ENCODE measurements around the gene LSS. TPM values are rescaled to one million over a fixed set of nuclear protein-coding genes. Genes with fewer than 3 reads are reported as not detected.

The LSS gene
- total RNA-seq, 2 experiments from 2014 or later, result 30.4 TPM

GRCh38 chr21:46220847-46221246 is 7.7 kb downstream of the LSS start:
- H3K4me1 Mint-ChIP-seq (ENCODE audit: low read depth), result peaks cover 8% of the 10 kb centered on the region
- Histone ChIP-seq H3K27me3 (ENCODE audit: control insufficient read depth in 1 of 2, insufficient read depth in 2 of 2, low read length in 2 of 2) (no peaks in the 10 kb centered on the region), H3K9me3 (ENCODE audit: control insufficient read depth in 1 of 2, insufficient read depth in 1 of 2, low read length in 2 of 2) (no peaks in the 10 kb centered on the region), H3K36me3 (ENCODE audit: insufficient read depth, low read length) (peaks cover 27% of the 10 kb centered on the region), H3K4me1 (ENCODE audit: insufficient read depth, low read length) (peaks cover under 1% of the 10 kb centered on the region), H3K27ac (ENCODE audit: low read depth in 1 of 2, low read length in 2 of 2) (no peak overlapping the region), H3K4me3 (ENCODE audit: low read length) (no peak overlapping the region)
- no peak overlapping the region for H3K4me3 Mint-ChIP-seq
- H3K27ac Mint-ChIP-seq, result no peak overlapping the region
- H3K36me3 Mint-ChIP-seq (ENCODE audit: low read depth), result peaks cover 48% of the 10 kb centered on the region
- POLR2A ChIA-PET, result no interaction called here
- no peak for TF ChIP-seq CTCF (IDR thresholded peaks at IDR 0.05)
- intact Hi-C loops (cut with DNase I, micrococcal nuclease), result loop anchor here in 1 of 2 experiments (10.0 kb wide), 1 partner anchor 64 kb away; the partner anchor contains the start of genes MCM3AP and YBEY
- DNase-seq (no peak), ATAC-seq (ENCODE audit: poor library complexity) (no peak)
- H3K9me3 Mint-ChIP-seq, result no peaks in the 10 kb centered on the region
- H3K27me3 Mint-ChIP-seq, result no peaks in the 10 kb centered on the region
- CTCF ChIA-PET, result no interaction called here

- Mint-ChIP-seq H3K36me3 (ENCODE audit: low read depth) (peaks cover 44% of the 10 kb centered on the region), H3K27ac (no peak overlapping the region), H3K9me3 (no peaks in the 10 kb centered on the region), H3K4me3 (no peak overlapping the region), H3K4me1 (ENCODE audit: low read depth) (peaks cover 3% of the 10 kb centered on the region), H3K27me3 (no peaks in the 10 kb centered on the region)
- intact Hi-C loops (cut with DNase I, micrococcal nuclease), result loop anchor here in 1 of 2 experiments (10.0 kb wide), 1 partner anchor 64 kb away; the partner anchor contains the start of genes MCM3AP and YBEY
- ChIA-PET CTCF (no interaction called here), POLR2A (no interaction called here)
- TF ChIP-seq CTCF (IDR thresholded peaks at IDR 0.05), result no peak
- H3K36me3 ChIP-seq (ENCODE audit: insufficient read depth, low read length), result peaks cover 27% of the 10 kb centered on the region
- no peaks in the 10 kb centered on the region for H3K9me3 ChIP-seq (ENCODE audit: control insufficient read depth in 1 of 2, insufficient read depth in 1 of 2, low read length in 2 of 2)
- DNase-seq (no peak), ATAC-seq (ENCODE audit: poor library complexity) (no peak)
- H3K27ac ChIP-seq (ENCODE audit: low read depth in 1 of 2, low read length in 2 of 2), result no peak overlapping the region
- no peaks in the 10 kb centered on the region for H3K27me3 ChIP-seq (ENCODE audit: control insufficient read depth in 1 of 2, insufficient read depth in 2 of 2, low read length in 2 of 2)
- no peak overlapping the region for H3K4me3 ChIP-seq (ENCODE audit: low read length)
- no peaks in the 10 kb centered on the region for H3K4me1 ChIP-seq (ENCODE audit: insufficient read depth, low read length)
Observed at GRCh38 chr21:46220275-46220810, 8.2 kb downstream of the LSS start.

- intact Hi-C loops (cut with DNase I, micrococcal nuclease), result loop anchor here in 1 of 2 experiments (10.0 kb wide), 1 partner anchor 65 kb away; the partner anchor contains the start of genes MCM3AP and YBEY
- no peak for TF ChIP-seq CTCF (IDR thresholded peaks at IDR 0.05)
- ChIA-PET CTCF (no interaction called here), POLR2A (no interaction called here)
- H3K27ac Mint-ChIP-seq, result no peak overlapping the region
- Histone ChIP-seq H3K27ac (ENCODE audit: low read depth in 1 of 2, low read length in 2 of 2) (no peak overlapping the region), H3K36me3 (ENCODE audit: insufficient read depth, low read length) (peaks cover 27% of the 10 kb centered on the region), H3K4me3 (ENCODE audit: low read length) (no peak overlapping the region), H3K27me3 (ENCODE audit: control insufficient read depth in 1 of 2, insufficient read depth in 2 of 2, low read length in 2 of 2) (no peaks in the 10 kb centered on the region), H3K9me3 (ENCODE audit: control insufficient read depth in 1 of 2, insufficient read depth in 1 of 2, low read length in 2 of 2) (no peaks in the 10 kb centered on the region), H3K4me1 (ENCODE audit: insufficient read depth, low read length) (no peaks in the 10 kb centered on the region)
- no peak overlapping the region for H3K4me3 Mint-ChIP-seq
- no peaks in the 10 kb centered on the region for H3K4me1 Mint-ChIP-seq (ENCODE audit: low read depth)
- H3K9me3 Mint-ChIP-seq, result no peaks in the 10 kb centered on the region
- no peaks in the 10 kb centered on the region for H3K27me3 Mint-ChIP-seq
- DNase-seq, result no peak
- ATAC-seq (ENCODE audit: poor library complexity), result no peak
- H3K36me3 Mint-ChIP-seq (ENCODE audit: low read depth), result peaks cover 44% of the 10 kb centered on the region
Observed at GRCh38 chr21:46219591-46220239, 8.9 kb downstream of the LSS start.
